Retinal pigment epithelial cell (primary cell): Measurements from ENCODE around the gene GRID1.
"Not testable (repeated sequence)": the region's sequence is repeated elsewhere in the genome, so short reads cannot be mapped to it uniquely, and the experiment has no call there.

Experiments used
- DNase-seq: peaks from one replicate; pipeline ENCODE4 v3.0.0-alpha.2; 2010; ENCODE audit warnings: low read depth
- H3K4me3 ChIP-seq: 2 replicates; pipeline ENCODE4 v1.5.1; 2011; ENCODE audit warnings: mild to moderate bottlenecking, low read length, control low read depth, moderate library complexity
- TF ChIP-seq, protein P1 (sequence below): conservative IDR thresholded peaks from 2 replicates; pipeline ENCODE4 v1.5.1; 2011; ENCODE audit warnings: low read depth, low read length, control low read depth, inconsistent platforms

GRID1 gene

DNA sequence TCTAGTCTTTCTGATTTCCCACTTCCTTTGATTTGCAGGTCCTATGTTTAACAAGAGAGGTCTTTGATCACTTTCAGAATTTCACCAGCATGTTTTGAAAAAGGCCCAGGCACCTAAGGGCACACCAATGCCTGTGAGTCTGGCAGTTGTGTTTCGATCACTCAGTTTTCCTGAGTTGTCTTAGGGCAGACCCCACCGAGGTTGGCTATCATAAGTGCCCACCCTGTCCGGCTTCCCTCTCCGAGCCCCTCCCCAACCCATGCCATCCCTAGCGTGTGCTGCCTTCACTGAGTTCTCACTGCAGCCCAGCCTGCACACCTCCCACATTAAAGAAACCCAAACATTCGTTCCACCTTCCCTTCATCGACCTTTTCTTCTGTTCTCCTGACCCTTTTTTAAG is 257.9 kb downstream of the GRID1 start:
- TF ChIP-seq, protein P1, sequence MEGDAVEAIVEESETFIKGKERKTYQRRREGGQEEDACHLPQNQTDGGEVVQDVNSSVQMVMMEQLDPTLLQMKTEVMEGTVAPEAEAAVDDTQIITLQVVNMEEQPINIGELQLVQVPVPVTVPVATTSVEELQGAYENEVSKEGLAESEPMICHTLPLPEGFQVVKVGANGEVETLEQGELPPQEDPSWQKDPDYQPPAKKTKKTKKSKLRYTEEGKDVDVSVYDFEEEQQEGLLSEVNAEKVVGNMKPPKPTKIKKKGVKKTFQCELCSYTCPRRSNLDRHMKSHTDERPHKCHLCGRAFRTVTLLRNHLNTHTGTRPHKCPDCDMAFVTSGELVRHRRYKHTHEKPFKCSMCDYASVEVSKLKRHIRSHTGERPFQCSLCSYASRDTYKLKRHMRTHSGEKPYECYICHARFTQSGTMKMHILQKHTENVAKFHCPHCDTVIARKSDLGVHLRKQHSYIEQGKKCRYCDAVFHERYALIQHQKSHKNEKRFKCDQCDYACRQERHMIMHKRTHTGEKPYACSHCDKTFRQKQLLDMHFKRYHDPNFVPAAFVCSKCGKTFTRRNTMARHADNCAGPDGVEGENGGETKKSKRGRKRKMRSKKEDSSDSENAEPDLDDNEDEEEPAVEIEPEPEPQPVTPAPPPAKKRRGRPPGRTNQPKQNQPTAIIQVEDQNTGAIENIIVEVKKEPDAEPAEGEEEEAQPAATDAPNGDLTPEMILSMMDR, result no peak
- H3K4me3 ChIP-seq, result no peak overlapping the region
- DNase-seq, result no peak

DNA sequence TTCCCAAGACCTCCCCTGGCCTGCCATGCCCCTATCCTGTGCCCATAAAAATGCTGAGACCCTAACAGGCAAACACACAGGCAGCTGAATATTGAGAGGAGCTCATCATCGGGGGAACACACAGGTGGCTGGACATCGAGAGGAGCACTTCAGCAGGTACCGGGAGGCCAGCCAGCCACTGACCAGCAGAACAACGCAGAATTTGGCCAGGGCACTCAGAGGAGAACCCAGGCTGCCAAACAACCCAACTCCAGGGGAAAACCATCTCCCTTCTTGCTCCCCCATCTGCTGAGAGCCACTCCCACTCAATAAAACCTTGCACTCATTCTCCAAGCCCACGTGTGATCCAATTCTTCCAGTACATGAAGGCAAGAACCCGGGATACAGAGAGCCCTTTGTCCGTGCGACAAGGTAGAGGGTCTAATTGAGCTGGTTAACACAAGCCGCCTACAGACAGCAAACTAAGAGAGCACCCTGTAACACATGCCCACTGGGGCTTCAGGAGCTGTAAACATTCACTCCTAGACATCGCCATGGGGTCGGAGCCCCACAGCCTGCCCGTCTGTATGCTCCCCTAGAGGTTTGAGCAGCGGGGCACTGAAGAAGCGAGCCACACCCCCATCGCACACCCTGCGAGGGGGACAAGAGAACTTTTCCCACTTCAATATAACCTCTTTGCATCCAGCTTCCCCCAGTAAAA is 258.8 kb downstream of the GRID1 start:
- DNase-seq, H3K4me3 ChIP-seq: not testable (repeated sequence)

DNA sequence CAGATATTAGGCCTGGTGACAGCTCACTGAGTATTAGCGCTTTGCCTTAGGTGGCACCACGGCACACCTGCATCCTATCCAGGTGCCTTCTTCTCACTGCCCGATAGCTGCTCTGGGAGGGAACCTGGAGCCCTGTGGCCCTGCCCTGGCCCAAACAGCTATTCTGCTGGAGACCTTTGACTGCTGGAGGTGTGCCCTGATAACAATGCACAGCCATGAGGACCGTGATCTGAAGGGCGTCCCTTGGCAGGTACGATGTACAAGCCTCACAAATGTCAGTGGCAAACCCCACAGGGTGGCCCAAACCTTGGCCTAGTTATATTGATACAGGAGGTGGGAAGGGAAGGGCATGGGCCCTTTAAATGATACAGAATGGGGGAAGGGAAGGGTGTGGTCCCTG is 259.5 kb downstream of the GRID1 start:
- TF ChIP-seq, protein P1, result no peak
- DNase-seq, result no peak
- no peak overlapping the region for H3K4me3 ChIP-seq

DNA sequence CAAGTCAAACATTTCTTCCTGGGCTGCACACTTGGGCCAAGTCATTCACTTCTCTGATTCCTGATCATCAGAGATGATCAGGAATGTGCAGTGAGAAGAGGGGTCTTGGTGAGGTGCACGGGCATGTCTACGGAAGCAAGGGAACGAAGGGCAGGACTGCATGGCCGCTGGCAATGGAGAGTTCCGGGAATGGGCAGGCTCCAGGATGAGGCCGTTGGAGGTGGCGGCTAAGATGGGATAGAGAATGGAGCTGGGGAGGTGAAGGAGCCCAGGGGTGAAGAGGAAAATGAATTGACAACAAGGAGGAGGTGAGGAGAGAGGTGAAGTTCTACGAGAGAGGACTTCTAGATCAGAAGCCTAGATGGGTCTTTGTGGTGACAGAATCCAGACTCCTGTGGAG is 260.0 kb downstream of the GRID1 start:
- DNase-seq, result no peak
- TF ChIP-seq, protein P1, result no peak
- H3K4me3 ChIP-seq, result no peak overlapping the region

DNA sequence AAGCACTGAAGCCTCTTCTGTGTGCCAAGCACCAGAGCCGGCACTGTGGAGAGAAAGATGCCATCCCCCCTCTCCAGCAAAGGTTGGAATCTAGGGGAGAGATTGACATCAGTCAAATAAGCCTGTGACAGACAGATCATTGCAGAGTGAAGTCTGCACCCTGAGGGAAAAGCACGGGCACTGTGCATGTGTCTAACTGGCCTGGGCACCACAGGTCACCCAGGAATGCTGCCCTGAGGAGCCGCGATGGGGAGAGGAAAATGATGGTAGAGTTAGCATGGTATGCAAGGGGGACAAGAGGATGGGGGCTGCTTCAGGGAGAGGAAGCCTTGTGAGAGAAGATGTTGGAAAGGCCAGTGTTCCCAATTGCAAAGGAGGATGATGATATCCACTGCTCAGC is 261.0 kb downstream of the GRID1 start:
- TF ChIP-seq, protein P1, result no peak
- no peak overlapping the region for H3K4me3 ChIP-seq
- no peak for DNase-seq

DNA sequence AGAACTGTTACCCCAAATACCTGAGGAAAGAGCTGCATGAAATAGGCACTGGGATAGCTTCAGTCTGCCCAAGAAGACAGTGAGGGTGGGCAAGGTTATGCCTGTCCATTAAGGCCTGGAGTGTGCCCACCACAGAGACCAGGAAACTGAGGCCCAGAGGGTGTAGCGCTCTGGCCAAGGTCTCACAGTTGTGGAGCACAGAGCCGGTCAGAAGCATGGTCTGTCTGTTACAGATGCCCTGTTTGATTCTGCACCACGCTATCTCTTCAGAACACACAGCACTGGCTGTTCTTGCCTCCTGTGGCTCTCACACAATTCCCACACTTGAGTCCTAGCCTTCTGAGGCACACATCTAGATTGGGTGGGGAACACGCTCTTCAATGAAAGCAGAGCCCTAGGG is 261.4 kb downstream of the GRID1 start:
- H3K4me3 ChIP-seq, result no peak overlapping the region

DNA sequence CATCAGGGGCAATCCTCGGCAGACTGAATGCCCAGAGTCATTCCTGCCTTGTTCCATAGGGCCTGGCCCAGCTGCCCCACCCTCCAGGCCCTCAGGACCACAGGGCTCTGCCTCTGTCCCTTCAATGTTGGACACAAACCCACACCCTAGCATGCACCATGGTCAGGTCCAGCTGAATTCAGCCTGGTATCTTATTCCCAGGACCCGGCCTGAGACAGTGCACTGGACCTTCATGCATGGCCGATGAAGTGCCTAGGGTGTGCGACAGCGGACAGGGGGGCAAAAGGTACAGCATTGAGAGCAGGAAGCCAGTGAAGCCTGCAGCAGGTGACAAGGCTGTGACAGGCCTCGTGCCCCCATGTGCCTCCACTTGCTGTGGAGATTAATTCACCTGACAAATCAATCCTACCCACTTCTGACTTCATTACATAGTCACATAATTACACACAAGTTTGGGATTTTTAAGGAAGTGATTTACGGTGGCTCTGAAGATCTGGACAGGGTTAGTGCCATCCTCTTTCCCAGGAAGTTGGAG is 261.9 kb downstream of the GRID1 start:
- no peak for DNase-seq
- no peak overlapping the region for H3K4me3 ChIP-seq
- TF ChIP-seq, protein P1, result no peak

More for the DNA sequence above, 261.4 kb downstream of the GRID1 start:
- no peak for DNase-seq
- TF ChIP-seq, protein P1, result no peak

DNA sequence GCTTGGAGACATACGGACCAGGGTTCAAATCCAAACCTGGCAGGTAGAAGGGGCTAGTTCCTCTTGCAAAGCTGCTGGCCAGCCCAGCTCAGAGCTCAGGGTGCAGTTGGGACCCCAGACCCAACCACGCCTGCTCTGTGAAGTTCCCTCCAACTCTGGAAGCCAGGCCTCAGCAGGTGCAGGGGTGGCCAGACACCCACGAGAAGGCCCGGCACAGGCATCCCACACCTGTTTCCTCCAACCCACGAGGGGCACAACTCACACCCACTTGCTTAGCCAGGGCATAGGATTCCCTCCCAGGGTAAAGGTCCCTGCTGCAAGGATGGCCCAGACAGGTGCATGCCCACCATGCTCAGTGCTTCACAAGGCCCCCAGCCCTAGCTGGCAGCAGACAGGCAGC is 262.4 kb downstream of the GRID1 start:
- H3K4me3 ChIP-seq, result no peak overlapping the region
- DNase-seq, result no peak
- TF ChIP-seq, protein P1, result no peak
